Gastroesophageal sphincter (tissue), 3 donors: ENCODE data around the gene CIROP.

Source experiments
- CTCF ChIP-seq, 4 experiments: fragments of 200-600 bp in 2 of 4; fragments of 450-650 bp in 2 of 4; sonication (generic) in 1 of 4; IDR thresholded peaks; one replicate each; pipeline ENCODE4 v1.5.1; 2017 to 2019; ENCODE audit warnings: antibody characterized with exemption in 4 of 4, mild to moderate bottlenecking in 2 of 4, moderate library complexity in 2 of 4
- EP300 ChIP-seq: sonication (generic); formaldehyde crosslinking; IDR thresholded peaks from one replicate; pipeline ENCODE4 v1.6.1; 2017; ENCODE audit warnings: antibody characterized with exemption, mild to moderate bottlenecking
- POLR2A ChIP-seq, 2 donors: fragments of 450-650 bp; IDR thresholded peaks; one replicate each; pipeline ENCODE4 v1.6.1; 2017; ENCODE audit warnings: antibody characterized with exemption in 2 of 2, mild to moderate bottlenecking in 2 of 2, moderate library complexity in 1 of 2
- POLR2AphosphoS5 ChIP-seq: sonication (generic); formaldehyde crosslinking; IDR thresholded peaks from one replicate; pipeline ENCODE4 v1.6.1; 2017; ENCODE audit warnings: antibody characterized with exemption

DNA sequence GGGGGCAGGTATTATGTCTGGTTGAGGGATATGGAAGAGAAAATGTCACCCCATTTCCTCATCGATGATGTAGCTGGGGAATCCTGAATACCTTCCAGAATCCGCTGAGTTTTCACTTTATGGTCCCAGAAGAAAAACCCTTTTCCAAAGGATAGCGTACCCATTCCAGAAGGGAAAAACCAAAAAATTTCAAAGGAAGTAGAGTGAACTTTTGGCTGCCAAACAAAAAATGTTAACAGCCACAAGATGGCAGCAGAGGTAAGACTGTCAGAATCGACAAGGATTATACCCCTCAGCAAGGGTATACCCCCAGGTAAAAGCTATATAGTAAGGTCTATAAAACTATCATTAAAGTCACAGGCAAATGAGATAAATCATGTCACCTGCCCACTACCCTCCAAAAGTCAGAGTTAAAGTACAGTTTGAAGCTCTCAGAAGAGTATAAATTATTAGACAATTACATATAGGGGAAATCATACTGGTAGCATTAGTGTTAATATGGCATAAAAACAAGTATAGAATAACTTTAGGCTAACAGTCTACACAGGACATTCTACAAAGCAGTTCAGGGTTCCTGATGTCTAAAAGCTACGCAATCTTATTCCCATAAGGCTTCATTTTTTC lies 27.9 kb downstream of the CIROP start:
- TF ChIP-seq CTCF (IDR thresholded peaks at IDR 0.05) (peak; percentile 30 to 61 (median 54)), POLR2A (IDR thresholded peaks at IDR 0.05) (no peak), EP300 (no peak), POLR2AphosphoS5 (no peak)
